NOMO-1 (cell line): ENCODE measurements around the gene C1orf87.

Experiments
- DNase-seq, 2 experiments: peaks; one replicate each; lab custom pipeline; 2025; ENCODE audit not compliant: unreplicated experiment in 2 of 2; lab: John Stamatoyannopoulos, UW

C1orf87 gene, protein sequence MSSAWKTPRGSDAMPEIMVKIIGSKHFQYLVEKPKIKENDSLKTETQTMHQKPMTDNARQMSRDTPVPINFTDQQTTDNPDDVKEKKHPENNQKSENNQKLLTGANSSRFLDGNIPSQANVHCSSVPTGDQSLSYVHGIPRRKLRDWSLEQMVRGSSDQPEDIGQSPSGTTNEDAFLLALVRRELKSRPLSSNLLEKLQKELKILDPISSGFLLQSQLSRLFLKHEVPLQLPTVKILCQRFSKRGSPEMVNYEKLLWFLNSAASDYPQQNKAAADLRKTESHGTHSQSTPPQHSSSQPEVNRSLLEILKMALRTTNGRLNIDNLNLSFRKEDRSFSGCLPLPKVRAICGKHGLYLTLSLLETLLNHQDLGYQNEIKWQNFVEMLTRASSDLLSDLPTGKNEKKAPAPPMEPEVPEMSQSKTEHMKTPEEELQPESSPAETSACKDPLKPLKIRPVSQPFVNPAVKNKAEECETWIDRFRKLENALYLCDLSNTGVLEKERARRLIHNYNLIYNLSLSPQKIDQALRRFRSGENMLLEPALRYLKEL

DNA sequence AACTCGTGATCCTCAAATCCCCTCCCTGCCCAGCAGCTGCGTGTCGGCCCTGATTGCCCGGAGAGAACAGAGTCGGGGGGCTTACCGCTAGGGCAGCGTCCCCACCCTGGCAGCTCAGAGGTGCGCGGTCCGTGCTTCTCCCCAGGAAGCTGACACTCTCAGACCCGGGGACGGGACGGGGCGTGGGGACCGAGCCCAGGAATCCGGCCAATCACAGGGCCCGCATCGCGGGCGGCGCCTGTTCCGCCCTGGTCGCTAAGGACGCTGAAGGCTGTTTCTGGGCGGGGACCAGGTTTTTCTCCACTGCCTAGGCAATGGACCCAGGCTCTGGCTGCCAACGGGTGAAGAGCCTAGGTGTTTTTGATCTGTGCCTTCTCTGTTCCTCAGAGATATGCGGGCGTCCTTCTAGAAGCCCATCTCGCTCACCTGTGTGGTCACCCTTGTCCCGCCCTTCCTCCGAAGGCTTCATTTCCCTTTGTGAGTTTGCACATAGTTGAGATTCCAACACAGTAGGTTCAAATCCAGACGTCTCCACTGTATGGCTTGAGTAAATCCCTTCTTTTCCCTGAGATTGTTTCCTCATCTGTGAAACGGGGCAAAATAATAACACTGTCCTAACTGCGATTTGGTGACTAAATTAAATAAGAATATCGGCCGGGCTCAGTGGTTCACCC lies at the start of gene C1orf87:
Gene C1orf87, minus strand, starts transcription at position 166 of the 674 bp plus-strand sequence. CDS start 1,127 bp downstream, outside the sequence.
- no peak for DNase-seq

DNA sequence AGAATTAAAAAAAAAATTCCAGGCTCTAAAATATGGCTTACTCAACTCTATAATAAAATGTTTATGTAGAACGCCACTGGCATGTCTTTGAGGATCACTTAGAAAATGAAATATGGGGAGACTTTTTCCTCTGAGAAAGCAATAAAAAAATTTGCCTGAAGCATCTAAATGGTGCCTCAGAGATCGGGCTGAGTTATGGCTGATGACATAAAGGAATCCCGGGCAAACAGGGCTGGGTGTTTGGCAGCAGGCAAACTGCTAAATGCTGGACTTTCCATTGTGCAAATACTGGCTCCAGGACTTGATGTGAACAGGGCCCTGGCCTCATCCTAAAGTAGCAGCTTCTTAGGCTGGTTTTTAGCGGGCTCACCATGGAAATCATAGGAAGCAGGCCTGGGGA lies 44.5 kb upstream of the C1orf87 start:
- DNase-seq = no peak

DNA sequence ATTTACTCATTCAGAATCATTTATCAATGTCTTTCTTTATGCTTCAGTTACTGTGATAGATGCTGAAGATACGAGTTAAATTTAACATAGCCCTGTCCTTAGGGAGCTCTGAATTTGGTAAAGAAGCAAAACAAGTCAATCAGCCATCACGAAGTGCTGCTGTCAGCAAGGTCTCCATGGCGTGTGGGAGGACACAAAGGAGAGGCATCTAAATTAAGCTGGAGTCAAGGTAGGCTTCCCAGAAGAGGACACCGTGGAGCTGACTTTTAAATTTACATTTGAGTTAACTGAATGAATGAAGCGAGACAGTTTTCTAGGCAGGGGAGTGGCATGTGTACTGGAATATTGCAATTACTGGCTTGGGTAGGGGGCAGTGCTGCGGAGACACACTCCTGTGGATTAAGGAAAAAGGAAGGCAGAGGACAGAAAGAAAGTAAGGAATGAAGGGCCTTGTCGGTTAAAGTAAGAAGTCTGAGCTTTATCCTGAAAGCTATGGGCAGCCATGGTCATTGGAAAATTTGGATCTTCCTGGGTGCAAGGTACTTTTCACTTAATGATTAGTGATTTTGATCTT lies 41.3 kb upstream of the C1orf87 start:
- no peak for DNase-seq

DNA sequence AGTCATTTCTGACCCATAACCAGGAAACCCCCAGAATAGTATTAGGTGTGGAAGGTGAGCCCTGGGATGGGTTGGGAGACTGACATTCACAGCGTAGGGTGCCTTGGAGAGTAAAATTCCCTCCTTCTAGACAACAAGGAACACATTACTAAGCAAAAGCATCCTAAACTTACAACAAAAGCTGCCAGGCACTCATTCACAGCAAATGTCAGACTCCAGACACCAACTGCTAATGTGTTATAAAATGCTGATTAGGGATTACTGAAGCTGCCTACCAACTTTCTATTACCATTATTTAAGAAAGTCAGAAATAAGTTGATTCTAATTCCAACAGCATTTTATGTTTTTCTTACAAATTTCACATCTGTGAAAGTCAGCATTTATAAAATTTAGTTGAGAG lies 40.0 kb upstream of the C1orf87 start:
- no peak for DNase-seq

DNA sequence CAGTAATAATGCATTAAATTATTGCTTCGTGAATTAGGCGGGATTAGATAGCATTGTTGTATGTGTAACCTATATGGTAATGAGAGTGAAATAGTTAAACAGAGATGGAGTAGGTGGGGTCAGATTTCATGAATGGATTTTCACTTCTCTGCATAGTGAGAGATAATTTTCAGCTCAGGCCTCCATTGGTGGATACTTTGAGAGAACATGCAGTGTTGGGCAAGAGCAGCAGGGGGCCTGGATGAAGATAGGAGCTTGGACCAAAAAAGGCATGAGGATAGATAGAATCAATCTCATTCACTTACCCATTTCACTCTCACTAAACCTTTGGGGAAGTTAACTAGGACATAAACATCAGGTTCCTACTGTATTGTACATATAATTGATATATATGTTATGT lies 39.5 kb upstream of the C1orf87 start:
- no peak for DNase-seq

DNA sequence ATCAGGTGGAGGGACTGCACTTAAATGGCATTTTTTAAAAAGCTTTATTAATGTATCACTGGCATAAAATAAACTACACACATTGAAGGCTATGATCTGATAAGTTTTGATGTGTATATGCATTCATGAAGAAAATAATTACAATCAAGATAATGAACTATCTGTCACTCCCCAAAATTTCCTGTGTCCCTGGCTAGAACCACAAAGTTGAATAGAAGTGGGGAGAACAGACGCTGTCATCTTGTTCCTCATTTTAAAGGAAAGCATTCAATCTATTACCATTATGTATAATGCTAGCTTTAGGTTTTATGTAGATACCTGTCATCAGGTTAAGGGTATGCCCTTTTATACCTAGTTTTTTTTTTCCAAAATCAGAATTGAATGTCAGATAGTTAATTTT lies 38.1 kb upstream of the C1orf87 start:
- DNase-seq = no peak

DNA sequence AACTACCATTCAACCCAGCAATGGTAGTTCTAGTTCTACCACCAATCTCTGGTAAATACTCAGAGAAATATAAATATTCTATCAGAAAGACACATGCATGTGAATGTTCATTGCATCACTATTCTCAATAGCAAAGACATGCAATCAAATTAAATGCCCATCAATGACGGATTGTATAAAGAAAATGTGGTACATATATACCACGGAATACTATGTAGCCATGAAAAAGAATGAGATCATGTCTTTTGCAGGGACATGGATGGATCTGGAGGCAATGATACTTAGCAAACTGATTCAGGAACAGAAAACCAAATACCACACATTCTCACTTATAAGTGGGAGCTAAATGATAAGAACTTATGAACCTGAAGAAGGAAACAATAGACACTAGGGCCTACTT lies 37.5 kb upstream of the C1orf87 start:
- DNase-seq = no peak

DNA sequence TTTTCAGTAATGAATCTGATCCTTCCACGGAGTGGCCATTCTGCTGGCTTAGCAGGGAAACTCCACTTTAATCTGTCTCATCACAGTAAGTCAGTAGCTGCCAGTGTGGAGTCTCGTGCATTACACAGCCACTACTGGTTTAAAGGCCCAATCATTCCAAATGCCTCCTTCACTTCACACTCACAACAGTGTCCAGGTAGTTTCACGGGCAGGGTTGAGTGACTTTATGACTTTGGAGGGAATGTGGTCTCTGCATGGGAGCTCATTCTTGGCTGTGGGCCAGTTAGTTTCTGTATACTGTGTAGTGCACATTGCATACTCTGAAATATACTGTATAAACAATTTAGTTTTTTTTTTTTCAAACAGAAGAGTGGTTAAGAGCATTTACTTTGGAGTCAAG lies 34.6 kb upstream of the C1orf87 start:
- no peak for DNase-seq

DNA sequence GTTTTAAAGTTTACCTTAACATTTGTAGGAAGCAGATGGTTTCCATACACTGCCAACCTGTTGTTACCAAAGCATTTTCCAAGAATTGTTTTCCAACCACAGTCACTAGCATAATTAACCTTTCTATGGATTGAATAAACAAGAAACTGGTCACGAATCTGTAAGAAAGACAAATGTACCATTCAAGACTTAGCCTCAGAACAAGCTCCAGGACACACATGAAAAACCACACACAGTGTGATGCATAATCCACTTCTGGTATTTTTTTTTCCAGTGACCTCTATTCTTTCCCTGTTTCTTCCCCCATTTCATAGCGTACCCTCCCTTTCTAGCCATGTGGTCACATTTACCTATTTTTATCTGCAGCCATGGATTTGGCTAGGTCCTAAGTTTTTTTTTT lies 29.6 kb upstream of the C1orf87 start:
- no peak for DNase-seq

DNA sequence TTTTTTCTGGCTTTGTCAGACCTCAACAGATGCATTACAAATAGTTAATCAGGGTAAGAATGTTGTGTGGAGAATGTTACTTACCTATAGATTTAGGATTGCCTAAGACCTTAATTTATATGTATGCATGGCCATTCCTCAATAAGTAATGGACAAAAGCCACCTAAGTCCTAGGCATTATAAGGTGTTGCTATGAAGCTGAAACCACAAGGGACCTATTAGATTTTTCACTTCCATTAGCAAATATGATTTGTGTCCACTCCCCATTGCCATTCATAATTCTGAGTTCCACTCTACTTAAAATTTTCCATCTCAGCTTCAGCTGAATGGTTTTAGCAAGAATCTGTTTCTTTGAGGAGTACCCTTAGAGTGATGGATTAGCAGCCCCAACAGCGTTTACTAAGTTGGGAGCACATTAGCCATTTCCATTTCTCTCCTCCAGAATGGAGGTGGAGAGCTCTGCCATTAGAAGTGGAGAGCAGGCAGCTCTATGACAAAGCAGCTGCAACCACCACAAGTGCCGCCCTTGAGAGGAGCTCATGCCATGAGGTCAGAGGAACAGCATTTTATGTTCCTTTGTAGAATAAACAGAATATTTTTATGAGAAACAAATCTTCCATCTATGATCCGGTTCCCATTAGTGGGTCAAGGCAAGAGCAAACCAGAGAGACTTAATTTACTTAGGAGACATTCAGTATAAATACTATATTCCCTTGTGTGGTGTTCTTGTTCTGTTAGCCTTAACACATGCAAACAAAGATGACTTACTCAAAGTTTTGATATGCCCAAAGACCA lies 28.9 kb upstream of the C1orf87 start:
- no peak for DNase-seq

DNA sequence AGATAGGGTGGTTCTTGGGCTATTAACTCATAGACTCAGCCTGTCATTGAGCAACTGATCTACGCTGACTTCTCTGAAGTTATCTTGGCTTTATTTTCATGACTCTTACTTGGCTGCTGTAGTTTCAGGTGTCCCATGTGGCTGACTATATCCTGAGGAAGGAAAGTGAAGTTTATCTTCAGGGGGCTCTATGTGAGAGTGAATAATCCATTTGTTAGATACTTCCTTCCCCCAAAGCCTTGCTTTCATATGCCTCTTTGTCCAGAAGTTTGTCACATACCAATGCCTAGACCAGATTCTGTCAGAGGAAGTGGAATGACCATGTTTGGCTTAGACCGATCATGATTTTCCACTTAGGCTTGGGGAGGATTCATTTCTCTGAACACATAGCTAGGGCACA lies 27.9 kb upstream of the C1orf87 start:
- no peak for DNase-seq

DNA sequence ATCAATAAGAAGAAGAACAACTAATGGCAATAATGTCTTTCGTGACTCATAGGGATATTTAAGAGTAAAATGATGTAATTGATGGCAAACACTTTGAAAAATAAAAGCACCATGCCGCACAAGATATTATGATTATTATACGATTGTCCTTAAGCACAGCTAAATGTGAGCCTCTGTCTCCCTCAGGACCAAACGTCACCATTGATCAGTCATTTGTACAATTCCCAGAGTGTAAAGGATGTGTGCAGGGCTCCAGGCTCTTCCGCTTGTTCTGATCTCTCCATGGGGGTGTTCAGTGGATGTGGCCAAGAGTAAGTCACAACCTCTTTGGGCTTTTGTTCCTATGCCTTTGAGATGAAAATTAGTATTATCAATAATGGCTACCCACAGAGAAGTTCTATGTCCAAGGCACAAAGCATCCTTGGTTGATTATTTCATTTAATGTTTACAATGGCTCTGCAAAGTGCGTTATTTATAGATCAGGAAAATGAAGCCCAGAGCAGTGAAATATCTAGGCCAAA lies 17.7 kb upstream of the C1orf87 start:
- no peak for DNase-seq

DNA sequence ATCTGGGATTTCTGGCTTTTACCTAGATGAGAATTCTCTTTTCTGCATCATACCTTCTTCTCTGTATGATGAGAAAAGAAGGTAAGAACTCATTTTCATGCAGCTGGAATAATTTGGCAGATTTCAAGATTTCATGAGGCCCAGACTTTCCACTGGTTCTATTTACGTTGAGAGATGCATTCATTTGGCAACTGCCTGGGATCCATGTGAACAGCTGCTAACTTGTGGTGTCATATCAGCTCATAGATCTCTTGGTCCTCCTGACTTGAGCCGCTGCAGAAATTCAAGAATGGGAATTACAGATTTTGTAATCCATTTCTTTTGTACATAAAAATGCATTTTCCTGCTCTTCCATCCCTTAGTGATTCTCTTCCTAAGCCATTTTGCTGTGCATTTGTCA lies 17.1 kb upstream of the C1orf87 start:
- no peak for DNase-seq

DNA sequence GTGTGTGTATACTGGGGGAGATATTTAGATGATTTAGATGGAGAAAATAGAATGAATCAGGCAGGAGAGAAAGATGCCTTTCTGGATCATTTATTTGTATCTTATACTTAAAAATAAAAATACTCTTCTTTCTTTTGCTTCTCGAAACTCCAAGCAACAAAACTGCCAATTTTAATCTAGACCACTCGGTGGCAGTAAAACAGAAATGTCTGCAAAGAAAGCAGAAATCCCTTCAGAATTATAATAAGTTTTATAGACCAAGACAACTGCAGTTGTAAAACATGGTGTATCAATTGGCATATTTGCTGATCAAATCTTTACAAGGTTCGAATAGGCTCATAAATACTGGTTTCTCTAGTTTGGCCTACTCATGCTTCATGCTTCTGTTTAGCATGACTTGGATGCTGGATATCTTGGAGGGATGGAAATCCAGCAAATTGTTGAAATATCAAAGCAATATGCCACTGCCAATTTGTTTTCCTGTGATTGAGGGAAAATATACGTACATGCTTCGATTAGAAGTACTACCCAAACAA lies 15.1 kb upstream of the C1orf87 start:
- no peak for DNase-seq

DNA sequence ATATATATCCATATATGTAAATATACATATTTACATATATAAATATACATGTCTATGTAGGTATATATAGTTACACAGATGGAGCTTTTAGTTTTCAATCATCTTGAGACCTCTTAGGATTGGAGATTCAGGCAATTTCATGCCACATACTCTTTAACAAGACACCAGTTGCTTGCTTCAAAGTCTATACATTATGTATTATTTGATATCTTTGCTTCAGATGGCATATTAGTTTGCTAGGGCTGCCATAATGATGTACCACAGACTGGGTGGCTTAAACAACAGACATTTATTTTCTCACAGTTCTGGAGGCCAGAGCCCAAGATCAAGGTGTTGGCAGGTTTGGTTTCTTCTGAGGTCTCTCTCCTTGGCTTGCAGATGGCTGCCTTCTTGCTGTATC lies 14.1 kb upstream of the C1orf87 start:
- no peak for DNase-seq

DNA sequence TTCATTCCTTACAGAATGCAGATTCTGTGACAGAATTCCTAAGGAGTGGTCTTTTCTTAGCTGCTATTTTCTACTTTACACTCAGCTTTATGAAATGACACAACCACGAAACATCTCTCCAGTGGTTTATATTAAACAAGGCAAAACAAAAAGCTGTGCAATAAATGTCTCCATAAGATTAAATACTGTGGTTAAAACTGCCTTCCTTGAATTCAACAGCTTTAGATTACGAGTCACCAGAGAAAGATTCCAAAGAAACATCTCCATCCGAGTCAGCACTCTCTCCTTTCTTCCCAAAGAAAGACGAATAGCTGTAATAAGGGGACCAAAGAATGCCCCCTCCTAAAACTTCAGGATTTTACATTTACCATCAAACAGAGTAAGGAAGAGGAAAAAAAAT lies 4.6 kb upstream of the C1orf87 start:
- DNase-seq = no peak

DNA sequence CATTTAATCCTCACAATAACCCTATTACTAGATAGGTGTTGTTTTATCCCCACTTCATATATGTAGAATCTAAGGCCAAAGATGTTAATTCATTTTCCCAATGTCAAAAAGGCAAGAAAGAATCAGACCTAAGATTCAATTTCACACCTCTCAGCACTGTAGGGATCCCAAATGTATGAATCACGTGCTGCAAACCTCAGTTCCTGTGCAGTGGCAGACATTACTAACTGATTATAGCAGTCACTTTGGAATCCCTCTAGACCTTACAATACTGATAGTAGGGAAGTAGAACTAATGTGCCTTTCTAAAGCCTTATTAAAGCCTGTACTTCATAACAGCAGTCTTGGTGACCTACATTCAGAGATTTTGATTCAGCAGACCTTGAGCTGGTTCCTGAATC lies 2.3 kb downstream of the C1orf87 start:
- no peak for DNase-seq

DNA sequence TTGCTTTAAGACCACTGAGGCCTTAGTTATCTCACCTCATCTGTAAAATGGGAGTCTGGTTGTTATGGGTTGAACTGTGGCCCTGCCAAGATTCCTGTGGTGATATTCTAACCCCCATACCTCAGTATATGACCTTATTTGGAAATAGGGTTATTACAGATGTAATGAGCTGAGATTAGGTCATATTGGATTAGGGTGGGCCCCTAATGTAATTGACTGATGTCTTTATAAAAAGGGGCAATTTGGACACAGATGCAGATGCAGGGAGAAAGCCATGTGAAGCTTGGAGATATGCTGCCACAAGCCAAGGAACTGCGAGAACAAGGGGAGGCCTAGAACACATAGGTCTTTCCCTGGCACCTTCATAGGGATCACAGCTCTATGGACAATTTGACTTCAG lies 3.9 kb downstream of the C1orf87 start:
- DNase-seq = no peak

DNA sequence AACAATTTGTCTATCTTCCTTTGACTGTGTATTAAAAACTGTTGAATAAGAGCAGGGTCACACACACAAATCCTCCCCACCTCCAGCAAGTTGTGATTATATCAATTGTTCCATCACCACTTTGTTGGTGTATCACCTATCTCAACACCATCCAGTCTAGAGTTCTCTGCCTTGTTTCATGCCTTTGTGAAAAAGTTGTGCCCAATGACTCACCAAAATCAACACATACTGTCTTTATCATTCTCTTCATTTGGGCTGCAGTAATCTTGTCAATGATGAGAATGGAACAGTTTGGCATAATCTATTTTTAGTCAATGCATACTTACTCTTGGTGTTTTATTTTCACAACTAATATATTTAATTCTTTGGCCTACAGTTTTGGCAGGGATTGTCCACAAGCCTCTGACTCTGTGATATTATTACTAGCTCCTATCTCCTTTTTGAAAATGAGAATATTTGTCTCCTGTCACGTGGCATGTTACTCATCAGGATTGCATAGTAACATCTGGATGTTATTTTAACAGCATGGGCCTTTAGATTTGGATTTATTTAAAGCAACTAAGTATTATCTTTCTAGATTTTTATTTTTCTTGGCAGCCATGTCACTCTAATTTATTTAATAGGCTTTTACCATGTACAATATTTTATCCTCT lies 5.1 kb downstream of the C1orf87 start:
- no peak for DNase-seq

DNA sequence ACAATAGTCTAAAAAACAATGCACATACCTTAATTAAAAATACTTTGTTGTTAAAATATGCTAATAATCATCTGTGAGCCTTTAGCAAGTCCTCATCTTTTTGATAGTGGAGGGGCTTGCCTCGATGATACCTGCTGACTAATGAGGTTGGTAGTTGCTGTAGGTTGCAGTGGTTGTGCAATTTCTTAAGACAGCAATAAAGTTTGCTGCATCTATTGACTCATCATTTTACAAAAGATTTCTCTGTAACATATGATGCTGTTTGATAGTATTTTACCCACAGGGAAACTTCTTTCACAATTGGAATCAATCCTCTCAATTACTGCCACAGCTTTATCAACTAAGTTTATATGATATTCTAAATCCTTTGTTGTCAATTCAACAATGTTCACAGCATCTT lies 7.6 kb downstream of the C1orf87 start:
- no peak for DNase-seq
